Chondrocyte (in vitro differentiated cells): ENCODE results near the gene ALDH3B1. TPM values are rescaled to one million over a fixed set of nuclear protein-coding genes. Genes with fewer than 3 reads are reported as not detected.
"Not testable (repeated sequence)": the region's sequence is repeated elsewhere in the genome, so short reads cannot be mapped to it uniquely, and the experiment has no call there.

Source experiments
- DNase-seq: peaks from one replicate; pipeline ENCODE4 v3.0.0; 2021; ENCODE audit warnings: mixed read lengths, low spot score
- H3K27ac Mint-ChIP-seq: one replicate; pipeline ENCODE4 v1.8.0; 2021; ENCODE audit warnings: mild to moderate bottlenecking, moderate library complexity, mixed read lengths; ENCODE audit not compliant: unreplicated experiment
- H3K27me3 Mint-ChIP-seq: 2 replicates; pipeline ENCODE4 v1.8.0; 2021; ENCODE audit warnings: low read depth, mixed read lengths
- H3K36me3 Mint-ChIP-seq: 2 replicates; pipeline ENCODE4 v1.8.0; 2021; ENCODE audit warnings: low read depth, mixed read lengths
- H3K4me1 Mint-ChIP-seq: 2 replicates; pipeline ENCODE4 v1.8.0; 2021; ENCODE audit warnings: low read depth, mild to moderate bottlenecking, mixed read lengths
- H3K4me3 Mint-ChIP-seq: one replicate; pipeline ENCODE4 v1.8.0; 2021; ENCODE audit warnings: mild to moderate bottlenecking, moderate library complexity, mixed read lengths; ENCODE audit not compliant: unreplicated experiment
- H3K9me3 Mint-ChIP-seq: 2 replicates; pipeline ENCODE4 v1.8.0; 2021; ENCODE audit warnings: low read depth, mixed read lengths
- CTCF ChIP-seq: fragments of 200-600 bp; sonication (generic); IDR thresholded peaks from 2 replicates; pipeline ENCODE4 v1.5.0; 2021; ENCODE audit warnings: antibody characterized with exemption, mild to moderate bottlenecking, moderate library complexity
- total RNA-seq: library from RNA; stranded (reverse); gene quantifications from 3 replicates; pipeline ENCODE4 v1.2.1, GENCODE V29; 2021

ALDH3B1 gene
- total RNA-seq, 1 donor from 2014 or later, result 13.1 TPM

- Mint-ChIP-seq H3K9me3 (no peaks in the 10 kb centered on the region), H3K36me3 (no peaks in the 10 kb centered on the region), H3K4me1 (no peaks in the 10 kb centered on the region), H3K27me3 (peaks cover 26% of the 10 kb centered on the region), H3K4me3 (no peak overlapping the region), H3K27ac (no peak overlapping the region)
- TF ChIP-seq CTCF, result no peak
- DNase-seq, result no peak
These were observed 26.2 kb upstream of the ALDH3B1 start for GRCh38 chr11:67983951-67984350.

GRCh38 chr11:67985302-67985701 lies 24.8 kb upstream of the ALDH3B1 start:
- H3K9me3 Mint-ChIP-seq, H3K36me3 Mint-ChIP-seq, H3K4me3 Mint-ChIP-seq, DNase-seq, H3K27ac Mint-ChIP-seq, H3K4me1 Mint-ChIP-seq: not testable (repeated sequence)
- peaks cover 17% of the 10 kb centered on the region for H3K27me3 Mint-ChIP-seq

GRCh38 chr11:67990546-67991346 lies 19.4 kb upstream of the ALDH3B1 start:
- not testable (repeated sequence) for H3K27ac Mint-ChIP-seq, DNase-seq

GRCh38 chr11:67991347-67992121 lies 18.6 kb upstream of the ALDH3B1 start:
- H3K9me3 Mint-ChIP-seq, H3K4me1 Mint-ChIP-seq, H3K36me3 Mint-ChIP-seq, DNase-seq, H3K27me3 Mint-ChIP-seq, H3K27ac Mint-ChIP-seq: not testable (repeated sequence)
- peak overlapping the region; percentile 35 for H3K4me3 Mint-ChIP-seq

More at GRCh38 chr11:67990546-67991346, 19.4 kb upstream of the ALDH3B1 start:
- not testable (repeated sequence) for H3K27me3 Mint-ChIP-seq, H3K4me1 Mint-ChIP-seq, H3K36me3 Mint-ChIP-seq, H3K9me3 Mint-ChIP-seq
- H3K4me3 Mint-ChIP-seq, result peak overlapping the region; percentile 6

GRCh38 chr11:67993821-67994220 lies 16.3 kb upstream of the ALDH3B1 start:
- not testable (repeated sequence) for H3K4me3 Mint-ChIP-seq, DNase-seq, H3K9me3 Mint-ChIP-seq, H3K27me3 Mint-ChIP-seq, H3K36me3 Mint-ChIP-seq, H3K27ac Mint-ChIP-seq, H3K4me1 Mint-ChIP-seq
- peak; percentile 76 for TF ChIP-seq CTCF

- not testable (repeated sequence) for H3K27me3 Mint-ChIP-seq, H3K4me3 Mint-ChIP-seq, H3K9me3 Mint-ChIP-seq, DNase-seq, H3K4me1 Mint-ChIP-seq, H3K27ac Mint-ChIP-seq, H3K36me3 Mint-ChIP-seq
These were observed 15.7 kb upstream of the ALDH3B1 start for GRCh38 chr11:67994387-67994786.

GRCh38 chr11:67995129-67995528 lies 15.0 kb upstream of the ALDH3B1 start:
- H3K27me3 Mint-ChIP-seq, H3K4me1 Mint-ChIP-seq, H3K36me3 Mint-ChIP-seq: not testable (repeated sequence)

GRCh38 chr11:67995579-67995978 lies 14.5 kb upstream of the ALDH3B1 start:
- DNase-seq, H3K27me3 Mint-ChIP-seq, H3K36me3 Mint-ChIP-seq, H3K9me3 Mint-ChIP-seq, H3K27ac Mint-ChIP-seq, H3K4me1 Mint-ChIP-seq, H3K4me3 Mint-ChIP-seq: not testable (repeated sequence)

More at GRCh38 chr11:67995129-67995528, 15.0 kb upstream of the ALDH3B1 start:
- not testable (repeated sequence) for DNase-seq, H3K4me3 Mint-ChIP-seq, H3K27ac Mint-ChIP-seq, H3K9me3 Mint-ChIP-seq
